Ovary (tissue), 3 donors: ENCODE measurements around the gene PSG6.
"Not testable (repeated sequence)": the region's sequence is repeated elsewhere in the genome, so short reads cannot be mapped to it uniquely, and the experiment has no call there.

Experiments used
- EP300 ChIP-seq: sonication (generic); formaldehyde crosslinking; IDR thresholded peaks from one replicate; pipeline ENCODE4 v1.6.1; 2017; ENCODE audit warnings: antibody characterized with exemption
- POLR2A ChIP-seq: fragments of 450-650 bp; IDR thresholded peaks from one replicate; pipeline ENCODE4 v1.6.1; 2017; ENCODE audit warnings: antibody characterized with exemption, mild to moderate bottlenecking, moderate library complexity
- TF ChIP-seq, protein P1 (sequence below), 3 donors: fragments of 450-650 bp in 2 of 3; fragments of 200-600 bp in 1 of 3; IDR thresholded peaks; one replicate each; pipeline versions ENCODE4 v1.5.1 to v1.8.0; 2016 to 2022; ENCODE audit warnings: antibody characterized with exemption in 3 of 3, mild to moderate bottlenecking in 1 of 3
- donor health status: DM: no; HTN: no; CAD: no.

DNA sequence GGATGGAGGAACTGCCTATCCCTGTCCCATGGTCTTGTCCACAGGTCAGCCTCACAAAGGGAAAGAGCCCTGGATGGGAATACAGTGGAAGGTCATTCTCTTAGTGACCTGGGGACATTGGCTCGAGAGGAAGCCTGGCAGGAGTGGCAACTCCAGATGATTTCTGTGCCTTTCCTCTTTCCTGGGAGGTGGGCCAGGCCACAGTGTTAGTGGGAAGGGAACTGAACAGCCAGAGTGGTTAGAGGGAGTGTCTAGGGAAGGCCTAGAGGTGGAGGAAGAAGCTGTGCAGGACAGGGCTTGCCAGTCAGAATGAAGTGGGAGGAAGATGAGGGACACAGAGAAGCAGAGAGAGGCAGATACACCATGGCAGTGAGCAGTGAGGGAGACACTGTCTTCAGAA is 41.8 kb downstream of the PSG6 start:
- TF ChIP-seq, protein P1, sequence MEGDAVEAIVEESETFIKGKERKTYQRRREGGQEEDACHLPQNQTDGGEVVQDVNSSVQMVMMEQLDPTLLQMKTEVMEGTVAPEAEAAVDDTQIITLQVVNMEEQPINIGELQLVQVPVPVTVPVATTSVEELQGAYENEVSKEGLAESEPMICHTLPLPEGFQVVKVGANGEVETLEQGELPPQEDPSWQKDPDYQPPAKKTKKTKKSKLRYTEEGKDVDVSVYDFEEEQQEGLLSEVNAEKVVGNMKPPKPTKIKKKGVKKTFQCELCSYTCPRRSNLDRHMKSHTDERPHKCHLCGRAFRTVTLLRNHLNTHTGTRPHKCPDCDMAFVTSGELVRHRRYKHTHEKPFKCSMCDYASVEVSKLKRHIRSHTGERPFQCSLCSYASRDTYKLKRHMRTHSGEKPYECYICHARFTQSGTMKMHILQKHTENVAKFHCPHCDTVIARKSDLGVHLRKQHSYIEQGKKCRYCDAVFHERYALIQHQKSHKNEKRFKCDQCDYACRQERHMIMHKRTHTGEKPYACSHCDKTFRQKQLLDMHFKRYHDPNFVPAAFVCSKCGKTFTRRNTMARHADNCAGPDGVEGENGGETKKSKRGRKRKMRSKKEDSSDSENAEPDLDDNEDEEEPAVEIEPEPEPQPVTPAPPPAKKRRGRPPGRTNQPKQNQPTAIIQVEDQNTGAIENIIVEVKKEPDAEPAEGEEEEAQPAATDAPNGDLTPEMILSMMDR (IDR thresholded peaks at IDR 0.05), result not testable (repeated sequence)
- TF ChIP-seq EP300, POLR2A: not testable (repeated sequence)
